ENCODE results near the gene SQSTM1.
A peak's percentile ranks its signal among the peaks of the same experiment; 100 is the strongest.

Gene SQSTM1

DNA sequence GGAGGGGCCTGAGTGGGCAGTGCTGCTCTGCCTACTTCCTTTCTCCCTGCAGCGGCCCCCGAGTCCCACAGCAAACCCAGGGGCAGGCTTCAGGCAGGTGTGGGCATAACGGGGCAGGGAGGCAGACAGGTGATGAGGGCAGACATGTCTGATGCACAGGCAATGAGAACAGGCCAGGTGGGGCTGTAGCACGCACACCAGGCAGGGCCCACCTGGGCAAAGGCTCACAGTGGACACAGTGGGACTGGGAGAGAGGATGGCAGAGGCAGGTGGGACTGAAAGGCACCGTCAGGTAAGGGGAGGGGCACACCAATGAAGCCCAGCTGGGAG, 21.1 kb upstream of the SQSTM1 start:
- TF ChIP-seq, protein P1, sequence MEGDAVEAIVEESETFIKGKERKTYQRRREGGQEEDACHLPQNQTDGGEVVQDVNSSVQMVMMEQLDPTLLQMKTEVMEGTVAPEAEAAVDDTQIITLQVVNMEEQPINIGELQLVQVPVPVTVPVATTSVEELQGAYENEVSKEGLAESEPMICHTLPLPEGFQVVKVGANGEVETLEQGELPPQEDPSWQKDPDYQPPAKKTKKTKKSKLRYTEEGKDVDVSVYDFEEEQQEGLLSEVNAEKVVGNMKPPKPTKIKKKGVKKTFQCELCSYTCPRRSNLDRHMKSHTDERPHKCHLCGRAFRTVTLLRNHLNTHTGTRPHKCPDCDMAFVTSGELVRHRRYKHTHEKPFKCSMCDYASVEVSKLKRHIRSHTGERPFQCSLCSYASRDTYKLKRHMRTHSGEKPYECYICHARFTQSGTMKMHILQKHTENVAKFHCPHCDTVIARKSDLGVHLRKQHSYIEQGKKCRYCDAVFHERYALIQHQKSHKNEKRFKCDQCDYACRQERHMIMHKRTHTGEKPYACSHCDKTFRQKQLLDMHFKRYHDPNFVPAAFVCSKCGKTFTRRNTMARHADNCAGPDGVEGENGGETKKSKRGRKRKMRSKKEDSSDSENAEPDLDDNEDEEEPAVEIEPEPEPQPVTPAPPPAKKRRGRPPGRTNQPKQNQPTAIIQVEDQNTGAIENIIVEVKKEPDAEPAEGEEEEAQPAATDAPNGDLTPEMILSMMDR (IDR thresholded peaks at IDR 0.05), result no peak
- Mint-ChIP-seq H3K27me3 (ENCODE audit: low read depth, poor library complexity) (peaks cover 6% of the 10 kb centered on the region), H3K36me3 (ENCODE audit: low read depth) (peaks cover 24% of the 10 kb centered on the region), H3K27ac (no peak overlapping the region), H3K9me3 (no peaks in the 10 kb centered on the region), H3K4me3 (no peak overlapping the region), H3K4me1 (peaks cover 40% of the 10 kb centered on the region)
- no peak for DNase-seq

DNA sequence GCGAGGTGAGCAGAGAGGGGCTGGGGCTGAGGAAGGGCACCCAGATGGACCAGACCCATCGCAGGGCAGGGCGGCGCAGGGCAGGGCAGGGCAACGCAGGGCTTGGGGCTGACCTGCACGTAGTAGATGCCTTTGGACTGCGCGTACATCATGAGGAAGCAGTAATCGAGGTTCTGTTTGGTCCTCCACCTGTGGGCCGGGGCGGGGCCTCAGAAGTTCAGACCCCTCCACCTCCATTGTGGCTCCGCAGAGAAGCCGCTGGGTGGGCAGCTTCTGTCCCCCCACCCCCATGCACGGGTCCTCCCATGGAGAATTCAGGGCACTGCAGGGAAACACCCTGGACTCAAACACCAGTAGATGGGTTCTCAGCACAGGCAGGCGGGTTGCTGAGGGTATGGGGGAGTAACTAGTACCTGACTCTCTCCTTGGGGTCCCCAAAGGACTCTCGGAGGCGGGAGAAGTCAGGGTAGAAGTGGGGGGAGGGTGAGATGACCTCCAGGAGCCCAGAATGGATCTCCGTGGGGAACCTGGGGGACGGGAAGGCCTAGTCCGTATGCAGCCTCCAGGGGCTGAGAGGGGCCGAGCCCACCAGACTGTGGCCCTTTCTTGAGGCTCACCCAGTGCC, 20.5 kb upstream of the SQSTM1 start:
- no peak for DNase-seq
- no peak overlapping the region for H3K4me3 Mint-ChIP-seq
- peaks cover 24% of the 10 kb centered on the region for H3K36me3 Mint-ChIP-seq (ENCODE audit: low read depth)

DNA sequence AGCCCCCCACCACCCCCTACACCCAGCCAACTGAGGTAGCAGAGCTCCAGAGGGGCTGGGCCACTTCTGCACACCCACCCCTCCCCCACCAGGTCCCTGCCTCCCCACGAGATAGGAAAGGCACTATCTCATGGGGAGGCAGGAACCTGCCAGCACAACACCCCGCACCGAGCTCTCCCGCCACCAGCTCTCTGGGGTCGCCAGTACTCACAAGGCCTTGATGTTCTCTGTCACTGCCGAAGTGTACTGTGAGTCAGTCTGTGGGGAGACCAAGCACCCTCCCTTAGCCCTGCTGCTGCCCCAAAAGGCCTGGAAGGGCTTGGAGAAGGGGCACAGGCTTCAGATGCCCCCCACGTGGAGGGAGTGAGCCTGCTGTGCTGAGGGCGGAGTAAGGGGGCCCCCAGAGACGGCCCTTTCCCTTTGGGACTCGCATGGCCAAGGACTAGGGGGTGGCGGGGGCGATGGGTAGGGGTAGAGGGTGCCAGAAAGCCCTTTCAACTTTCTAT, 20.0 kb upstream of the SQSTM1 start:
- H3K36me3 Mint-ChIP-seq (ENCODE audit: low read depth), result peaks cover 24% of the 10 kb centered on the region
- peaks cover 6% of the 10 kb centered on the region for H3K27me3 Mint-ChIP-seq (ENCODE audit: low read depth, poor library complexity)
- no peak overlapping the region for H3K4me3 Mint-ChIP-seq
- TF ChIP-seq, protein P1 (IDR thresholded peaks at IDR 0.05), result no peak
- H3K9me3 Mint-ChIP-seq, result no peaks in the 10 kb centered on the region
- H3K27ac Mint-ChIP-seq, result no peak overlapping the region
- no peak for DNase-seq
- H3K4me1 Mint-ChIP-seq, result peaks cover 42% of the 10 kb centered on the region

More for the DNA sequence above, 20.5 kb upstream of the SQSTM1 start:
- no peaks in the 10 kb centered on the region for H3K9me3 Mint-ChIP-seq
- peaks cover 6% of the 10 kb centered on the region for H3K27me3 Mint-ChIP-seq (ENCODE audit: low read depth, poor library complexity)
- H3K27ac Mint-ChIP-seq, result no peak overlapping the region
- H3K4me1 Mint-ChIP-seq, result peaks cover 41% of the 10 kb centered on the region
- TF ChIP-seq, protein P1 (IDR thresholded peaks at IDR 0.05), result no peak

DNA sequence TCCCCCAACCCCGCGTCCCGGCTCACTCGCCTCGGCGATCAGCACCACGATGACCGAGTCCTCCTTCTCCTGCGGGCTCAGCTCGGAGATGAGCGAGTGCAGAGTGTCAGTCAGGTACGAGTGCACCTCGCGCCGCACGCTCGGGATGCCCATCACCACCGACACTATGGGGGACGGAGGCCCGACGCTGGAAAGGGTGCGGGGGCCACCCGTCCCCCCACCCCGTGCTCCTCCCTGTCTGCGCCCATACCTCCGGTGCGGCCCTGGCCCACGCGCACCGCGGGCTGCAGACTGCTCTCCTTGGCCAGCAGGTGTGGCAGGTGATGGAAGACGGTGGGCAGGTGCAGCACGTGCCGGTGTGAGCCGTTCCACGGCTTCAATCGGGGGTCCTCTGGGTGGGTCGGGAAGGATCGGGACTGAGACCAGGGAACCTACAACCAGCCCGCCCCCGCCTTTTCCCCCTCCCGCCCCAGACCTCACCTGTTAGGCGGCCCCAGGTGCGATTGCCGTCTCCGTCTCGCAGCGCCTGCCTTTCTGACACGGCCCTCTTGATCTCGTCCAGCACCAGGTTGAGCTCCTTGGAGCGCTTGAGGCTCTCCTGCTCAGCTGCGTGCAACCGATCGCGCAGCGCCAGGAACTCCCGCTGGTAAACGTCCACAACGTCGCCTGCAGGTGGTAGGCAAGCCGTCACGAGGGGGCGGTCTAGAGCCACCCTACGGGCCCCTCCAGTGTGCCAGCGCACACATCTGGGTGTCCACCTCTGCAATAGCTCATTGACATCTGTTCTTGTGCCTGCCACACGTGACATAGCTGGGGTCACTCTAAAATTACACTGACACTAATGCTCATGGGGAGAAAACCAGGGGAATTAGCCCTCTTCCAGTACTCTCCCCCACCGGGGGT, 19.1 kb upstream of the SQSTM1 start:
- TF ChIP-seq, protein P1 (IDR thresholded peaks at IDR 0.05), result peak; percentile 59
- Mint-ChIP-seq H3K9me3 (no peaks in the 10 kb centered on the region), H3K36me3 (ENCODE audit: low read depth) (peaks cover 24% of the 10 kb centered on the region), H3K4me3 (no peak overlapping the region), H3K27ac (no peak overlapping the region), H3K27me3 (ENCODE audit: low read depth, poor library complexity) (peaks cover 6% of the 10 kb centered on the region), H3K4me1 (peaks cover 42% of the 10 kb centered on the region)
- peak; percentile 80 for DNase-seq

DNA sequence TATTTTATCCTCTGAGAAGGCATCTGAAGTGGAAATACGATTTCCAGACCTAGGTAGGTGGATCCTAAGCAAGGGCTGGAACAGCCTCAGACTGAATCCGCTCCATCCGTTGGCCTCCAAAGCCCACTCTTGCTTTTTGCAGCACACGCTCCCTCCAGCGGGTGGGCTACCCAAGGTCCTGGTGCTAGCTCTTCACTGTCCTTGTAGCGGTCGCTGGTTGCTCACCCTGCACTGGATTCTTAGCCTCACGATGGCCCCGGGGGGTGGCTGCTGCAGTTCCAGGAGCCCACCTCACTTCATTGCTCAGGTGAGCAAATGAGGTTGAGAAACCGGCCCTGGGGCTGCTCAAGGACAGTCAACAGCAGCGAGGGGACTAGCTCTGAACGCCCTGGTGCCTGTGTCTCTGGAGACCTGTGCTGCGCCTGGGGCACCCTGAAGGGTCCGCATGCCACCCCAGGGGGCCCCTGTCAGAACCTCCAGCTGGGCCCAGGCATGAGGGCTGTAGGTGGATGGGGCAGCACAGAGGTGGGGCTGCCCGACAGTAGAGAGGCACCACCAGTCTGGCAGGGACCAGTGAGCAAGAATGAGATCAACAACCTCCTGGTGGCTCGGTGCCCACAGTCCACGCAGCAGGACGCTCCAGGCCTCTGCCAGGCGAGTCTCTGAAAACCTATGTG, 18.4 kb upstream of the SQSTM1 start:
- peaks cover 6% of the 10 kb centered on the region for H3K27me3 Mint-ChIP-seq (ENCODE audit: low read depth, poor library complexity)
- no peak overlapping the region for H3K27ac Mint-ChIP-seq
- peaks cover 16% of the 10 kb centered on the region for H3K36me3 Mint-ChIP-seq (ENCODE audit: low read depth)
- peaks cover 37% of the 10 kb centered on the region for H3K4me1 Mint-ChIP-seq
- H3K4me3 Mint-ChIP-seq, result peak overlapping the region; percentile 11
- no peak for DNase-seq
- TF ChIP-seq, protein P1 (IDR thresholded peaks at IDR 0.05), result no peak
- no peaks in the 10 kb centered on the region for H3K9me3 Mint-ChIP-seq

Measured in nephron progenitor cell (in vitro differentiated cells).